HG03159 (cell line): ENCODE data around the gene IQCN.
"Not testable (repeated sequence)": the region's sequence is repeated elsewhere in the genome, so short reads cannot be mapped to it uniquely, and the experiment has no call there.

Experiments used
- ATAC-seq: cut with Tn5 transposase; IDR thresholded peaks from one replicate; pipeline ENCODE4 v1.9.1; 2021; ENCODE audit warnings: mild to moderate bottlenecking, moderate library complexity; ENCODE audit not compliant: unreplicated experiment

The IQCN gene

GRCh38 chr19:18218159-18218558, 56.1 kb downstream of the IQCN start:
- ATAC-seq, result no peak

- no peak for ATAC-seq
These were observed 57.5 kb downstream of the IQCN start for GRCh38 chr19:18216789-18217188.

- no peak for ATAC-seq
These were observed 59.3 kb downstream of the IQCN start for GRCh38 chr19:18214779-18215433.

GRCh38 chr19:18211683-18212082, 62.6 kb downstream of the IQCN start:
- ATAC-seq, result no peak

- ATAC-seq, result not testable (repeated sequence)
These were observed 64.3 kb downstream of the IQCN start for GRCh38 chr19:18209912-18210311.

GRCh38 chr19:18208098-18208951, 65.9 kb downstream of the IQCN start:
- ATAC-seq, result no peak
